HEK293T (cell line): Measurements from ENCODE around the gene ADGRL2.

Source experiments
- BHLHE40 ChIP-seq: fragments of 450-650 bp; IDR thresholded peaks from 2 replicates; pipeline ENCODE4 v1.6.1; 2016; ENCODE audit warnings: mild to moderate bottlenecking, moderate library complexity, borderline replicate concordance
- HDGF ChIP-seq: fragments of 450-650 bp; IDR thresholded peaks from 2 replicates; pipeline ENCODE4 v1.6.1; 2017; ENCODE audit warnings: antibody characterized with exemption, borderline replicate concordance
- LEF1 ChIP-seq: fragments of 450-650 bp; IDR thresholded peaks from 2 replicates; pipeline ENCODE4 v1.6.1; 2017; ENCODE audit warnings: mild to moderate bottlenecking, borderline replicate concordance
- PKNOX1 ChIP-seq: fragments of 450-650 bp; IDR thresholded peaks from 2 replicates; pipeline ENCODE4 v1.6.1; 2016
- SP1 ChIP-seq: fragments of 450-650 bp; IDR thresholded peaks from 2 replicates; pipeline ENCODE4 v1.6.1; 2017
- SUZ12 ChIP-seq: fragments of 450-650 bp; IDR thresholded peaks from 2 replicates; pipeline ENCODE4 v1.6.1; 2016; ENCODE audit warnings: mild to moderate bottlenecking
- ZNF384 ChIP-seq: fragments of 450-650 bp; IDR thresholded peaks from 2 replicates; pipeline ENCODE4 v1.6.1; 2016

- TF ChIP-seq SUZ12 (no peak), ZNF384 (no peak), LEF1 (no peak), PKNOX1 (no peak), SP1 (no peak), BHLHE40 (no peak), HDGF (no peak)
These were observed 173.6 kb downstream of the ADGRL2 start for GRCh38 chr1:81974222-81974841.
